K562 (cell line): Measurements from ENCODE around the gene USP5. TPM values are rescaled to one million over a fixed set of nuclear protein-coding genes. Genes with fewer than 3 reads are reported as not detected.
A peak's percentile ranks its signal among the peaks of the same experiment; 100 is the strongest.

ENCODE experiments used
- BRCA1 ChIP-seq, 2 experiments: fragments of 450-650 bp in 1 of 2; sonication (generic) in 1 of 2; formaldehyde crosslinking in 1 of 2; IDR thresholded peaks; 2 replicates each; pipeline versions ENCODE4 v1.5.0 to v1.6.1; 2017 to 2020; ENCODE audit warnings: mild to moderate bottlenecking in 1 of 2, missing genetic modification reagents in 1 of 2
- CTBP1 ChIP-seq: fragments of 450-650 bp; IDR thresholded peaks from 2 replicates; pipeline ENCODE4 v1.6.1; 2016; ENCODE audit warnings: borderline replicate concordance
- EGR1 ChIP-seq: fragments of 450-650 bp; conservative IDR thresholded peaks from 2 replicates; pipeline ENCODE4 v1.6.1; 2017; ENCODE audit warnings: mild to moderate bottlenecking
- ETS2 ChIP-seq: IDR thresholded peaks from 2 replicates; pipeline ENCODE4 v1.6.1; 2016; ENCODE audit warnings: borderline replicate concordance, missing genetic modification characterization, mild to moderate bottlenecking, moderate library complexity, missing compliant biosample characterization; ENCODE audit not compliant: poor library complexity, severe bottlenecking
- HEY1 ChIP-seq: fragments of 250-450 bp; sonication (Bioruptor Pico); IDR thresholded peaks from 2 replicates; pipeline ENCODE4 v1.5.0; 2020; ENCODE audit warnings: mild to moderate bottlenecking, moderate library complexity, borderline replicate concordance
- HOXB6 ChIP-seq: fragments of 250-450 bp; sonication (Bioruptor Pico); IDR thresholded peaks from 2 replicates; pipeline ENCODE4 v1.5.1; 2022; ENCODE audit warnings: mild to moderate bottlenecking, borderline replicate concordance
- IFI16 ChIP-seq: fragments of 250-450 bp; sonication (Bioruptor Pico); IDR thresholded peaks from 2 replicates; pipeline ENCODE4 v2.1.2; 2022; ENCODE audit warnings: mild to moderate bottlenecking, inconsistent platforms
- MNT ChIP-seq, 2 experiments: fragments of 450-650 bp; conservative IDR thresholded peaks; 2 replicates each; pipeline ENCODE4 v1.6.1; 2017; ENCODE audit warnings: mild to moderate bottlenecking in 2 of 2, moderate library complexity in 2 of 2
- MTA2 ChIP-seq: fragments of 450-650 bp; IDR thresholded peaks from 2 replicates; pipeline ENCODE4 v1.6.1; 2016; ENCODE audit warnings: low read depth
- PHTF2 ChIP-seq: fragments of 250-450 bp; sonication (Bioruptor Pico); IDR thresholded peaks from 2 replicates; pipeline ENCODE4 v1.5.0; 2021; ENCODE audit warnings: mild to moderate bottlenecking
- RBM17 ChIP-seq: fragments of 200-400 bp; formaldehyde crosslinking; IDR thresholded peaks from 2 replicates; pipeline ENCODE4 v1.6.1; 2017; ENCODE audit warnings: low read depth, mild to moderate bottlenecking, low read length, borderline replicate concordance
- RFX7 ChIP-seq: fragments of 250-450 bp; sonication (Bioruptor Pico); IDR thresholded peaks from 2 replicates; pipeline ENCODE4 v1.5.1; 2021; ENCODE audit warnings: mild to moderate bottlenecking
- RHOXF2B ChIP-seq: fragments of 250-450 bp; sonication (Bioruptor Pico); conservative IDR thresholded peaks from 2 replicates; pipeline ENCODE4 v1.5.1; 2021
- SETDB1 ChIP-seq: IDR thresholded peaks from one replicate; pipeline ENCODE4 v1.6.1; 2012; ENCODE audit warnings: low read length, control low read depth, inconsistent platforms
- STAT5A ChIP-seq: IDR thresholded peaks from 2 replicates; pipeline ENCODE4 v1.6.1; 2012; ENCODE audit warnings: low read length, inconsistent platforms, borderline replicate concordance
- SUPT5H ChIP-seq: fragments of 450-650 bp; IDR thresholded peaks from 2 replicates; pipeline ENCODE4 v1.6.1; 2016
- TBL1XR1 ChIP-seq, 2 experiments: IDR thresholded peaks; 2 replicates each; pipeline ENCODE4 v1.6.1; 2012; ENCODE audit warnings: improper control_type of control experiment in 2 of 2, low read length in 2 of 2, mild to moderate bottlenecking in 1 of 2
- ZNF217 ChIP-seq: sonication (generic); formaldehyde crosslinking; IDR thresholded peaks from 2 replicates; pipeline ENCODE4 v1.8.0; 2022; ENCODE audit warnings: mild to moderate bottlenecking, missing genetic modification reagents
- ZNF511 ChIP-seq: sonication (generic); formaldehyde crosslinking; IDR thresholded peaks from 2 replicates; pipeline ENCODE4 v1.8.0; 2022; ENCODE audit warnings: mild to moderate bottlenecking, missing genetic modification reagents
- polyA plus RNA-seq, 8 experiments: library from polyadenylated mRNA; depleted of rRNA in 4 of 8; stranded (reverse) in 5 of 8; unstranded in 3 of 8; fragments of >200 nt; fragmentation: Nextera tagmentation in 2 of 8; fragmentation: Illumina TruSeq in 1 of 8; extraction: Ambion mirVana in 2 of 8; extraction: Trizol in 1 of 8; gene quantifications; 2 replicates each; pipeline versions ENCODE4 v1.2.1 to v1.2.3, GENCODE V29; 2011 to 2014; ENCODE audit warnings: inconsistent platforms in 1 of 8, missing spikeins in 1 of 8
- total RNA-seq, 7 experiments: library from RNA; depleted of rRNA in 6 of 7; stranded (reverse); fragments of >200 nt in 6 of 7; fragmentation: Illumina TruSeq in 2 of 7; extraction: Trizol in 2 of 7; gene quantifications; 2 replicates each; pipeline versions ENCODE4 v1.2.1 to v1.2.3, GENCODE V29; 2011 to 2021; ENCODE audit warnings: low replicate concordance in 1 of 7
- TF ChIP-seq, protein P1 (sequence below): fragments of 250-450 bp; sonication (Bioruptor Pico); IDR thresholded peaks from 2 replicates; pipeline ENCODE4 v1.5.0; 2021
- TF ChIP-seq, protein P2 (sequence below), 3 experiments: IDR thresholded peaks in 2 of 3; conservative IDR thresholded peaks in 1 of 3; 2 replicates each; pipeline ENCODE4 v1.5.1; 2011 to 2012; ENCODE audit warnings: low read length in 3 of 3, mild to moderate bottlenecking in 3 of 3, control low read depth in 2 of 3, improper control_type of control experiment in 1 of 3, inconsistent platforms in 1 of 3, low read depth in 1 of 3, mixed read lengths in 1 of 3, moderate library complexity in 1 of 3; ENCODE audit not compliant: insufficient read depth in 2 of 3
- TF ChIP-seq, protein P3 (sequence below): fragments of 250-450 bp; sonication (Bioruptor Pico); IDR thresholded peaks from 2 replicates; pipeline ENCODE4 v1.4.0; 2020; ENCODE audit warnings: mild to moderate bottlenecking, moderate library complexity, borderline replicate concordance

The USP5 gene
- total and polyA plus RNA-seq, 9 of the 15 experiments (the other 6 are each of a cell fraction or from before 2014, with no cell fraction given): 1.4 to 107 (median 48.6) TPM

- TF ChIP-seq MNT (conservative IDR thresholded peaks at IDR 0.05): peak; percentile 63 to 88
- TF ChIP-seq CTBP1: no peak
- no peak for TF ChIP-seq ZNF511 (CRISPR knock-in tag)
- no peak for TF ChIP-seq ZNF217
- TF ChIP-seq RHOXF2B (CRISPR knock-in tag): no peak
- TF ChIP-seq IFI16: no peak
- TF ChIP-seq, protein P1, sequence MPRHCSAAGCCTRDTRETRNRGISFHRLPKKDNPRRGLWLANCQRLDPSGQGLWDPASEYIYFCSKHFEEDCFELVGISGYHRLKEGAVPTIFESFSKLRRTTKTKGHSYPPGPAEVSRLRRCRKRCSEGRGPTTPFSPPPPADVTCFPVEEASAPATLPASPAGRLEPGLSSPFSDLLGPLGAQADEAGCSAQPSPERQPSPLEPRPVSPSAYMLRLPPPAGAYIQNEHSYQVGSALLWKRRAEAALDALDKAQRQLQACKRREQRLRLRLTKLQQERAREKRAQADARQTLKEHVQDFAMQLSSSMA (CRISPR knock-in tag): no peak
- TF ChIP-seq PHTF2: no peak
- TF ChIP-seq BRCA1 (IDR thresholded peaks at IDR 0.05): no peak
- no peak for TF ChIP-seq BRCA1 (CRISPR knock-in tag; IDR thresholded peaks at IDR 0.05)
- TF ChIP-seq EGR1: no peak
- TF ChIP-seq RBM17: no peak
- TF ChIP-seq MTA2: no peak
- TF ChIP-seq HOXB6 (CRISPR knock-in tag): no peak
- no peak for TF ChIP-seq TBL1XR1 (IDR thresholded peaks at IDR 0.05; ENCODE audit: low read length in 2 of 2)
- TF ChIP-seq, protein P2, sequence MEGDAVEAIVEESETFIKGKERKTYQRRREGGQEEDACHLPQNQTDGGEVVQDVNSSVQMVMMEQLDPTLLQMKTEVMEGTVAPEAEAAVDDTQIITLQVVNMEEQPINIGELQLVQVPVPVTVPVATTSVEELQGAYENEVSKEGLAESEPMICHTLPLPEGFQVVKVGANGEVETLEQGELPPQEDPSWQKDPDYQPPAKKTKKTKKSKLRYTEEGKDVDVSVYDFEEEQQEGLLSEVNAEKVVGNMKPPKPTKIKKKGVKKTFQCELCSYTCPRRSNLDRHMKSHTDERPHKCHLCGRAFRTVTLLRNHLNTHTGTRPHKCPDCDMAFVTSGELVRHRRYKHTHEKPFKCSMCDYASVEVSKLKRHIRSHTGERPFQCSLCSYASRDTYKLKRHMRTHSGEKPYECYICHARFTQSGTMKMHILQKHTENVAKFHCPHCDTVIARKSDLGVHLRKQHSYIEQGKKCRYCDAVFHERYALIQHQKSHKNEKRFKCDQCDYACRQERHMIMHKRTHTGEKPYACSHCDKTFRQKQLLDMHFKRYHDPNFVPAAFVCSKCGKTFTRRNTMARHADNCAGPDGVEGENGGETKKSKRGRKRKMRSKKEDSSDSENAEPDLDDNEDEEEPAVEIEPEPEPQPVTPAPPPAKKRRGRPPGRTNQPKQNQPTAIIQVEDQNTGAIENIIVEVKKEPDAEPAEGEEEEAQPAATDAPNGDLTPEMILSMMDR (IDR thresholded peaks at IDR 0.05 in 2 of 3, conservative IDR thresholded peaks at IDR 0.05 in 1 of 3; ENCODE audit: insufficient read depth in 2 of 3, low read depth in 1 of 3, low read length in 3 of 3): 0 out of 6 replicates have a peak, but pooled peaks of 1 of the 3 experiments have one; percentile 1
- peak; percentile 80 for TF ChIP-seq SUPT5H
- TF ChIP-seq, protein P3, sequence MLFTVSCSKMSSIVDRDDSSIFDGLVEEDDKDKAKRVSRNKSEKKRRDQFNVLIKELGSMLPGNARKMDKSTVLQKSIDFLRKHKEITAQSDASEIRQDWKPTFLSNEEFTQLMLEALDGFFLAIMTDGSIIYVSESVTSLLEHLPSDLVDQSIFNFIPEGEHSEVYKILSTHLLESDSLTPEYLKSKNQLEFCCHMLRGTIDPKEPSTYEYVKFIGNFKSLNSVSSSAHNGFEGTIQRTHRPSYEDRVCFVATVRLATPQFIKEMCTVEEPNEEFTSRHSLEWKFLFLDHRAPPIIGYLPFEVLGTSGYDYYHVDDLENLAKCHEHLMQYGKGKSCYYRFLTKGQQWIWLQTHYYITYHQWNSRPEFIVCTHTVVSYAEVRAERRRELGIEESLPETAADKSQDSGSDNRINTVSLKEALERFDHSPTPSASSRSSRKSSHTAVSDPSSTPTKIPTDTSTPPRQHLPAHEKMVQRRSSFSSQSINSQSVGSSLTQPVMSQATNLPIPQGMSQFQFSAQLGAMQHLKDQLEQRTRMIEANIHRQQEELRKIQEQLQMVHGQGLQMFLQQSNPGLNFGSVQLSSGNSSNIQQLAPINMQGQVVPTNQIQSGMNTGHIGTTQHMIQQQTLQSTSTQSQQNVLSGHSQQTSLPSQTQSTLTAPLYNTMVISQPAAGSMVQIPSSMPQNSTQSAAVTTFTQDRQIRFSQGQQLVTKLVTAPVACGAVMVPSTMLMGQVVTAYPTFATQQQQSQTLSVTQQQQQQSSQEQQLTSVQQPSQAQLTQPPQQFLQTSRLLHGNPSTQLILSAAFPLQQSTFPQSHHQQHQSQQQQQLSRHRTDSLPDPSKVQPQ (CRISPR knock-in tag): no peak
- TF ChIP-seq RFX7: no peak
- TF ChIP-seq ETS2 (tag): no peak
- TF ChIP-seq SETDB1: no peak
- TF ChIP-seq HEY1 (CRISPR knock-in tag): no peak
- no peak for TF ChIP-seq STAT5A
These were observed at the start of gene USP5 (continued) for GRCh38 chr12:6851921-6852650.
